ENCODE measurements around the gene TMC6. TPM values are rescaled to one million over a fixed set of nuclear protein-coding genes. Genes with fewer than 3 reads are reported as not detected.

TMC6 gene
- total and polyA plus RNA-seq, 2 of the 13 experiments (the other 11 are each of a cell fraction or from before 2014, with no cell fraction given) = 48.4 to 99.1 TPM

DNA sequence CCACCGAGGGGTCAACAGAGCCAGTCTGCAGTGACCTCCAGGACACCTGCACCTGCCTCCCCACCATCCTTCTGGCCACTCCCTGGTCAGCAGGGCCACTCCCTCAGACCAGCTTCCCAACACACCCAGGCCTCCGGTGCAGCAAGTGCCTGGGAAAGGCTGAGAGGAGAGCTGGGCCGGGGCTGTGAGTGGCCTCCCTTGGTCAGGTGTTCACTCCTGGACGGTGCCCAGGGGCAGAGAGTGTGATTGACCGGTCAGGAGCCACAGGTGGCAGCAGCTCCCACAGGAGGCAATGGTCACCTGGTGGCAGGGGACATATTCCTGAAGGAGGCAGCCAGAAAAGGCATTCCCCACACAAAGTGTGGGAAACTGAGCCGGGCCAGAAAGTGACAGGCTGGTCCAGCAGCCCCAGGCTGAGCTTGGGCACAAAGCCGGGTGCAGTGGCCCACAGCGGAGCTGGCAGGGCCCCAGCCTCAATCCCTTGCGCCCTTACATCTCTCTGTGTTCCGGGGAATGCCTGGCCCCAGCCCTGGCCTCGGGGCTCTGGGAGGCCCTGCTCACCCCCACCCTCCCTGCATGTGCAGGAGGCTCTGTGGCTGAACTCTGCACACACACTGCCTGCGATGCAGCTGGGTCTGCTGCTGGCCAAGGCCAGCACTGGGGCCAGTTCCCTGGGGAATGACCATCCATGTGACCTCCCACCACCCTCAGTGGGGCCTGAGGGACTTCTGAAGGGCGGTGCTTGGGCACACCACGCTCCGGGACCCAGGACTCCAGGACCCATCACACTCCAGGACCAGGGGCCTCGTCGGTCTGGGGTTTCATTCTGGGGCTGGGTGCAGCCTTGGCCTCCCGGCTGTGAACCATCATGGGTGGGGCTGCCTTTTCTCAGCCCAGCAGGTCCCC, 16.4 kb upstream of the TMC6 start (continued):
- TF ChIP-seq, protein P1, sequence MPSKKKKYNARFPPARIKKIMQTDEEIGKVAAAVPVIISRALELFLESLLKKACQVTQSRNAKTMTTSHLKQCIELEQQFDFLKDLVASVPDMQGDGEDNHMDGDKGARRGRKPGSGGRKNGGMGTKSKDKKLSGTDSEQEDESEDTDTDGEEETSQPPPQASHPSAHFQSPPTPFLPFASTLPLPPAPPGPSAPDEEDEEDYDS (CRISPR knock-in tag; IDR thresholded peaks at IDR 0.05) = peak; percentile 54; the same call in 1 of the 2 replicates
- no peak for TF ChIP-seq ZNF3 (CRISPR knock-in tag; IDR thresholded peaks at IDR 0.05)
- TF ChIP-seq YEATS2 (CRISPR knock-in tag; IDR thresholded peaks at IDR 0.05; ENCODE audit: borderline replicate concordance) = no peak
- no peak for TF ChIP-seq IRX3 (CRISPR knock-in tag; IDR thresholded peaks at IDR 0.05; ENCODE audit: borderline replicate concordance, low read depth)
- no peak for TF ChIP-seq CHD4 (IDR thresholded peaks at IDR 0.05; ENCODE audit: borderline replicate concordance, low read length)
- TF ChIP-seq ZNF598 (CRISPR knock-in tag; IDR thresholded peaks at IDR 0.05; ENCODE audit: borderline replicate concordance) = no peak
- no peak for TF ChIP-seq SIN3B (IDR thresholded peaks at IDR 0.05; ENCODE audit: low read length)
- TF ChIP-seq SIX4 (CRISPR knock-in tag; IDR thresholded peaks at IDR 0.05) = no peak
- no peak for TF ChIP-seq KAT7 (CRISPR knock-in tag; IDR thresholded peaks at IDR 0.05; ENCODE audit: borderline replicate concordance)
- peak; percentile 84 for TF ChIP-seq KLF11 (CRISPR knock-in tag; IDR thresholded peaks at IDR 0.05)
- TF ChIP-seq, protein P2, sequence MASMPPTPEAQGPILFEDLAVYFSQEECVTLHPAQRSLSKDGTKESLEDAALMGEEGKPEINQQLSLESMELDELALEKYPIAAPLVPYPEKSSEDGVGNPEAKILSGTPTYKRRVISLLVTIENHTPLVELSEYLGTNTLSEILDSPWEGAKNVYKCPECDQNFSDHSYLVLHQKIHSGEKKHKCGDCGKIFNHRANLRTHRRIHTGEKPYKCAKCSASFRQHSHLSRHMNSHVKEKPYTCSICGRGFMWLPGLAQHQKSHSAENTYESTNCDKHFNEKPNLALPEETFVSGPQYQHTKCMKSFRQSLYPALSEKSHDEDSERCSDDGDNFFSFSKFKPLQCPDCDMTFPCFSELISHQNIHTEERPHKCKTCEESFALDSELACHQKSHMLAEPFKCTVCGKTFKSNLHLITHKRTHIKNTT (CRISPR knock-in tag; IDR thresholded peaks at IDR 0.05) = no peak
- peak; percentile 91 for TF ChIP-seq TBX2 (CRISPR knock-in tag; IDR thresholded peaks at IDR 0.05; ENCODE audit: borderline replicate concordance)
- peak; percentile 71; the same call in 1 of the 2 replicates for TF ChIP-seq ZBTB7B (CRISPR knock-in tag; IDR thresholded peaks at IDR 0.05)
- TF ChIP-seq SMARCC2 (IDR thresholded peaks at IDR 0.05) = no peak
- TF ChIP-seq NR1H2 (CRISPR knock-in tag; IDR thresholded peaks at IDR 0.05; ENCODE audit: borderline replicate concordance, low read depth) = peak; percentile 78; the same call in 1 of the 2 replicates
- TF ChIP-seq CC2D1A (CRISPR knock-in tag; IDR thresholded peaks at IDR 0.05) = no peak
- TF ChIP-seq ZSCAN25 (CRISPR knock-in tag; IDR thresholded peaks at IDR 0.05) = peak; percentile 95
- peak; percentile 59; the same call in 1 of the 2 replicates for TF ChIP-seq ZNF83 (CRISPR knock-in tag; IDR thresholded peaks at IDR 0.05; ENCODE audit: borderline replicate concordance)
- TF ChIP-seq ZNF251 (CRISPR knock-in tag; IDR thresholded peaks at IDR 0.05) = peak; percentile 77; the same call in 1 of the 2 replicates
- peak; percentile 75; the same call in 1 of the 2 replicates for TF ChIP-seq KDM3A (CRISPR knock-in tag; IDR thresholded peaks at IDR 0.05; ENCODE audit: low read depth)
- TF ChIP-seq HOXD1 (CRISPR knock-in tag; IDR thresholded peaks at IDR 0.05) = no peak; the same call in 1 of the 2 replicates
- TF ChIP-seq, protein P3, sequence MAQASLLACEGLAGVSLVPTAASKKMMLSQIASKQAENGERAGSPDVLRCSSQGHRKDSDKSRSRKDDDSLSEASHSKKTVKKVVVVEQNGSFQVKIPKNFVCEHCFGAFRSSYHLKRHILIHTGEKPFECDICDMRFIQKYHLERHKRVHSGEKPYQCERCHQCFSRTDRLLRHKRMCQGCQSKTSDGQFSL (CRISPR knock-in tag; IDR thresholded peaks at IDR 0.05) = peak; percentile 86
- TF ChIP-seq ZSCAN20 (CRISPR knock-in tag; IDR thresholded peaks at IDR 0.05; ENCODE audit: borderline replicate concordance) = peak; percentile 82; the same call in 1 of the 2 replicates
- TF ChIP-seq, protein P4, sequence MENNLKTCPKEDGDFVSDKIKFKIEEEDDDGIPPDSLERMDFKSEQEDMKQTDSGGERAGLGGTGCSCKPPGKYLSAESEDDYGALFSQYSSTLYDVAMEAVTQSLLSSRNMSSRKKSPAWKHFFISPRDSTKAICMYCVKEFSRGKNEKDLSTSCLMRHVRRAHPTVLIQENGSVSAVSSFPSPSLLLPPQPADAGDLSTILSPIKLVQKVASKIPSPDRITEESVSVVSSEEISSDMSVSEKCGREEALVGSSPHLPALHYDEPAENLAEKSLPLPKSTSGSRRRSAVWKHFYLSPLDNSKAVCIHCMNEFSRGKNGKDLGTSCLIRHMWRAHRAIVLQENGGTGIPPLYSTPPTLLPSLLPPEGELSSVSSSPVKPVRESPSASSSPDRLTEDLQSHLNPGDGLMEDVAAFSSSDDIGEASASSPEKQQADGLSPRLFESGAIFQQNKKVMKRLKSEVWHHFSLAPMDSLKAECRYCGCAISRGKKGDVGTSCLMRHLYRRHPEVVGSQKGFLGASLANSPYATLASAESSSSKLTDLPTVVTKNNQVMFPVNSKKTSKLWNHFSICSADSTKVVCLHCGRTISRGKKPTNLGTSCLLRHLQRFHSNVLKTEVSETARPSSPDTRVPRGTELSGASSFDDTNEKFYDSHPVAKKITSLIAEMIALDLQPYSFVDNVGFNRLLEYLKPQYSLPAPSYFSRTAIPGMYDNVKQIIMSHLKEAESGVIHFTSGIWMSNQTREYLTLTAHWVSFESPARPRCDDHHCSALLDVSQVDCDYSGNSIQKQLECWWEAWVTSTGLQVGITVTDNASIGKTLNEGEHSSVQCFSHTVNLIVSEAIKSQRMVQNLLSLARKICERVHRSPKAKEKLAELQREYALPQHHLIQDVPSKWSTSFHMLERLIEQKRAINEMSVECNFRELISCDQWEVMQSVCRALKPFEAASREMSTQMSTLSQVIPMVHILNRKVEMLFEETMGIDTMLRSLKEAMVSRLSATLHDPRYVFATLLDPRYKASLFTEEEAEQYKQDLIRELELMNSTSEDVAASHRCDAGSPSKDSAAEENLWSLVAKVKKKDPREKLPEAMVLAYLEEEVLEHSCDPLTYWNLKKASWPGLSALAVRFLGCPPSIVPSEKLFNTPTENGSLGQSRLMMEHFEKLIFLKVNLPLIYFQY (CRISPR knock-in tag; IDR thresholded peaks at IDR 0.05; ENCODE audit: borderline replicate concordance) = peak; percentile 48; the same call in 1 of the 2 replicates
- TF ChIP-seq ZNF337 (CRISPR knock-in tag; IDR thresholded peaks at IDR 0.05; ENCODE audit: borderline replicate concordance, low read depth) = 0 out of 2 replicates have a peak, but pooled peaks have one; percentile 23

Measured in HepG2 (cell line).